ENCODE data around the gene TMEM161A.

DNA sequence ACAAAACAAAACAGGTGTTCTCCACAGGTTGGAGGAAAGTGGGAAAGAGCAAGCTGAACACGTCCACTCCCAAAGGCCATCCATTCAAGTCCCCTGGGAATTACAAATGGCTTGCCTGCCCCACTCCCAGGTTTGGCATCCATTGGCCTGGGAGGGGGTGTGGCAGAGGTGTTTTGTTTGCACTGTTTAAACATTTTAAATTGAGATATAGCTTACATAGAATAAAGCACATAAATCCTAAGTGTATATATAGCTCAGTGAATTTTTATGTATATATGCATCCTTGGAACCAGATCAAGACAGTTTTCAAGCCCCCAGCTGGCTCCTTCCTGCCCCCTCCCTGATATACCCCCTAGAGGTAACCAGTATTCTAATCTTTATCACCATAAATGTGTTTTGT is 61.8 kb downstream of the TMEM161A start:
- no peak for TF ChIP-seq POLR2A (IDR thresholded peaks at IDR 0.05)
- no peak for TF ChIP-seq CTCF (IDR thresholded peaks at IDR 0.05)
